ENCODE results near the gene OR7G3. TPM values are rescaled to one million over a fixed set of nuclear protein-coding genes. Genes with fewer than 3 reads are reported as not detected.

The OR7G3 gene
- total RNA-seq: not detected in 2 replicates

GRCh38 chr19:9126900-9127405 is at the start of gene OR7G3:
TSS of gene OR7G3 (minus strand) at chr19:9126950. CDS start at chr19:9126950, 0 bp downstream.
- no peak for DNase-seq
- intact Hi-C loops (cut with micrococcal nuclease): no loop called here
- H3K36me3 Mint-ChIP-seq (ENCODE audit: low read depth): no peaks in the 10 kb centered on the region
- H3K4me3 Mint-ChIP-seq: no peak within 1 kb of the TSS
- no peaks in the 10 kb centered on the region for H3K9me3 Mint-ChIP-seq
- CTCF ChIA-PET: interaction anchor here (0.6 kb wide), 1 partner anchor 1561 kb away, joined by 3 read pairs; no protein-coding TSS in a partner anchor
- peaks cover 10% of the 10 kb centered on the region for H3K4me1 Mint-ChIP-seq
- TF ChIP-seq CTCF (IDR thresholded peaks at IDR 0.05): no peak
- no peak for ATAC-seq (ENCODE audit: low read depth)
- POLR2A ChIA-PET: no interaction called here
- no peak within 1 kb of the TSS for H3K27ac Mint-ChIP-seq
- peaks cover 19% of the 10 kb centered on the region for H3K27me3 Mint-ChIP-seq

GRCh38 chr19:9175326-9175725 is 48.6 kb upstream of the OR7G3 start:
- Mint-ChIP-seq H3K4me3 (no peak overlapping the region), H3K27ac (no peak overlapping the region), H3K36me3 (ENCODE audit: low read depth) (no peaks in the 10 kb centered on the region), H3K27me3 (no peaks in the 10 kb centered on the region), H3K4me1 (no peaks in the 10 kb centered on the region), H3K9me3 (no peaks in the 10 kb centered on the region)
- POLR2A ChIA-PET: no interaction called here
- intact Hi-C loops (cut with micrococcal nuclease): no loop called here
- DNase-seq: no peak
- no peak for ATAC-seq (ENCODE audit: low read depth)
- TF ChIP-seq CTCF (IDR thresholded peaks at IDR 0.05): no peak
- CTCF ChIA-PET: no interaction called here

DNA sequence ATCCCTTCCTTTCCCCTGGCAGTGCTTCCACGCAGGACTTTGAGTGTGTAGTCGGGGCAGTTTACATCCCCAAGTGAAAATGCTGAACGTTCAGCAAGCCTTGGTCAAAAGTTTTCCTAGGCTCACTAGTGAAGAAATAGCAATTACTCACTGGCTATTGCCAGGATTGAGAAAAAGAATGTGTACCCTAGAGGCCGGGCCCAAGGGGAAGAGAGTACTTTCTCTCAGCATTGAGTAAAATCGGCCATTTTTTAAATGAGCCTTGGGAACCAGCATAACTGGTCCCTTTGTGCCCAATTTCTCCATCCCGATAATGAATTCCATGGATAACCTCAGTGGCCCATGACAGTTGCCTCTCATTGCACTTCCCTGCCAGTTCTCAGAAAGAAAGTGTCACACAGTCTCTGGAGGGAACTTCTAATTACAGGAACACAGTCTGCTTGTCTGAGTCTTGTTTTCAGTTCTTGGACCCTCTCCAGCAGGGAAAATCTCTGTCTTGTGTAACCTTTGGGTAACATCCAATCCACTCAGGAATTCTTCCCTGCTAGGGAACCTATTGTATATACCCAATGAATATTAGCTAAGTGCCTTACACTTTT is 44.7 kb upstream of the OR7G3 start:
- Mint-ChIP-seq H3K27ac (no peak overlapping the region), H3K4me3 (no peak overlapping the region), H3K4me1 (no peaks in the 10 kb centered on the region), H3K9me3 (no peaks in the 10 kb centered on the region), H3K36me3 (ENCODE audit: low read depth) (peaks cover 14% of the 10 kb centered on the region), H3K27me3 (no peaks in the 10 kb centered on the region)
- intact Hi-C loops (cut with micrococcal nuclease): no loop called here
- TF ChIP-seq CTCF (IDR thresholded peaks at IDR 0.05): no peak
- DNase-seq (no peak), ATAC-seq (ENCODE audit: low read depth) (no peak)
- CTCF ChIA-PET: no interaction called here
- POLR2A ChIA-PET: no interaction called here

GRCh38 chr19:9166846-9167245 is 40.1 kb upstream of the OR7G3 start:
- no peak for TF ChIP-seq CTCF (IDR thresholded peaks at IDR 0.05)
- H3K9me3 Mint-ChIP-seq: no peaks in the 10 kb centered on the region
- ChIA-PET POLR2A (no interaction called here), CTCF (no interaction called here)
- no peak overlapping the region for H3K4me3 Mint-ChIP-seq
- ATAC-seq (ENCODE audit: low read depth) (no peak), DNase-seq (no peak)
- no peaks in the 10 kb centered on the region for H3K4me1 Mint-ChIP-seq
- H3K36me3 Mint-ChIP-seq (ENCODE audit: low read depth): peaks cover 53% of the 10 kb centered on the region
- intact Hi-C loops (cut with micrococcal nuclease): no loop called here
- no peaks in the 10 kb centered on the region for H3K27me3 Mint-ChIP-seq
- no peak overlapping the region for H3K27ac Mint-ChIP-seq

- TF ChIP-seq CTCF (IDR thresholded peaks at IDR 0.05): no peak
- CTCF ChIA-PET: no interaction called here
- H3K4me1 Mint-ChIP-seq: no peaks in the 10 kb centered on the region
- H3K4me3 Mint-ChIP-seq: no peak overlapping the region
- ATAC-seq (ENCODE audit: low read depth): no peak
- POLR2A ChIA-PET: no interaction called here
- H3K9me3 Mint-ChIP-seq: no peaks in the 10 kb centered on the region
- no peaks in the 10 kb centered on the region for H3K27me3 Mint-ChIP-seq
- peaks cover 69% of the 10 kb centered on the region for H3K36me3 Mint-ChIP-seq (ENCODE audit: low read depth)
- intact Hi-C loops (cut with micrococcal nuclease): no loop called here
- no peak overlapping the region for H3K27ac Mint-ChIP-seq
- DNase-seq: no peak
Observed at GRCh38 chr19:9165261-9165660, 38.5 kb upstream of the OR7G3 start.

All from activated B cell treated with CpG ODN at 0.5 μM for 24 hours (primary cell).